DOHH2 (cell line): Measurements from ENCODE around the gene FNIP2.

Experiments used
- EZH2phosphoT487 ChIP-seq: fragments of 200-600 bp; sonication (generic); IDR thresholded peaks from 2 replicates; pipeline ENCODE4 v1.6.1; 2017; ENCODE audit warnings: borderline replicate concordance, mild to moderate bottlenecking, antibody characterized with exemption, low read length, moderate library complexity, mixed read lengths
- TF ChIP-seq, protein P1 (sequence below): fragments of 200-600 bp; sonication (generic); IDR thresholded peaks from one replicate; pipeline ENCODE4 v1.5.1; 2014; ENCODE audit warnings: antibody characterized with exemption, mild to moderate bottlenecking, low read depth, low read length; ENCODE audit not compliant: poor library complexity, severe bottlenecking

DNA sequence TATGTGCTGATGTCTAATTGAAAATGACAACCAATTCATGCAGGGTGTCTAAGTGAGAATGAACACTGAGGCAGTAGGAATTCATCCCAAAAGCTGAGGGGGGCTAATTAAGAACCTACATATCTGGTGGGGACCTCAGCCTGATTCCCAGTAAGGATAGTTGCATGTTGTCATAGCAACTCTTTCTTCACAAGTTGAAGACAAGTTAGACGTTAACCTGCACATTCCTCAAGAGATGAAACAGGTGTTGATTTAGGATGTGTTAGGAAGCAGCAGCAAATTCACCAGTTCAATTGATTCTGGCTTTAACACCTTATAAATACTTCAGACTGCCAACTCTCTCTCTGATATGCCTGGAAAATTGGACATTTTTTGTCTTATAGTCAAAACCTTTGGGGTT, 7.3 kb downstream of the FNIP2 start:
- TF ChIP-seq EZH2phosphoT487, result no peak
- TF ChIP-seq, protein P1, sequence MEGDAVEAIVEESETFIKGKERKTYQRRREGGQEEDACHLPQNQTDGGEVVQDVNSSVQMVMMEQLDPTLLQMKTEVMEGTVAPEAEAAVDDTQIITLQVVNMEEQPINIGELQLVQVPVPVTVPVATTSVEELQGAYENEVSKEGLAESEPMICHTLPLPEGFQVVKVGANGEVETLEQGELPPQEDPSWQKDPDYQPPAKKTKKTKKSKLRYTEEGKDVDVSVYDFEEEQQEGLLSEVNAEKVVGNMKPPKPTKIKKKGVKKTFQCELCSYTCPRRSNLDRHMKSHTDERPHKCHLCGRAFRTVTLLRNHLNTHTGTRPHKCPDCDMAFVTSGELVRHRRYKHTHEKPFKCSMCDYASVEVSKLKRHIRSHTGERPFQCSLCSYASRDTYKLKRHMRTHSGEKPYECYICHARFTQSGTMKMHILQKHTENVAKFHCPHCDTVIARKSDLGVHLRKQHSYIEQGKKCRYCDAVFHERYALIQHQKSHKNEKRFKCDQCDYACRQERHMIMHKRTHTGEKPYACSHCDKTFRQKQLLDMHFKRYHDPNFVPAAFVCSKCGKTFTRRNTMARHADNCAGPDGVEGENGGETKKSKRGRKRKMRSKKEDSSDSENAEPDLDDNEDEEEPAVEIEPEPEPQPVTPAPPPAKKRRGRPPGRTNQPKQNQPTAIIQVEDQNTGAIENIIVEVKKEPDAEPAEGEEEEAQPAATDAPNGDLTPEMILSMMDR, result no peak
